ENCODE data around the gene NCAM2.

DNA sequence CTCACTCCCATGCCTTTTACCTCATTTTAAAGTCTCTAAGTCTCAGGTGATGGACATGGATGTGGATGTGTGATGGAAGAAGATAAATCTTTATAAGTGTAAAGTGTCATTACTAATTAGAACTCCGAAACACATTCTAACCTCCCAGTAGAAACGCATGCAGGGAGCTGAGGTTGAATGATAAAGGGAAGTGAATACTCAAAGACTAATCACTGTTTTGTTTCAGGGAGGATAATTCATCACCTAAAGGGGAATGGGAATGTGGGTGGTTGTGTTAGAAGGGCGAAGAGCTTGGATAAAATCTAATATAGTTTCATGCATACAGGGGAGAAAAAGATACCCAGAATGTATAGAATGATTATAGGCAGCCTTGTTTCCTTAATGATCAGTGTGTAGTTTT lies 12.5 kb downstream of the NCAM2 start:
- TF ChIP-seq CEBPB (IDR thresholded peaks at IDR 0.05; ENCODE audit: low read depth, low read length) (no peak), FOS (IDR thresholded peaks at IDR 0.05; ENCODE audit: low read depth, low read length) (no peak), RCOR1 (IDR thresholded peaks at IDR 0.05; ENCODE audit: insufficient replicate concordance, low read length) (no peak), SMC3 (IDR thresholded peaks at IDR 0.05; ENCODE audit: low read depth, low read length) (no peak), POLR2A (IDR thresholded peaks at IDR 0.05; ENCODE audit: low read depth, low read length) (no peak), RAD21 (IDR thresholded peaks at IDR 0.05; ENCODE audit: low read length) (no peak), CHD1 (IDR thresholded peaks at IDR 0.05; ENCODE audit: low read depth, low read length) (no peak), RFX5 (IDR thresholded peaks at IDR 0.05; ENCODE audit: low read depth, low read length) (no peak)
- TF ChIP-seq, protein P1, sequence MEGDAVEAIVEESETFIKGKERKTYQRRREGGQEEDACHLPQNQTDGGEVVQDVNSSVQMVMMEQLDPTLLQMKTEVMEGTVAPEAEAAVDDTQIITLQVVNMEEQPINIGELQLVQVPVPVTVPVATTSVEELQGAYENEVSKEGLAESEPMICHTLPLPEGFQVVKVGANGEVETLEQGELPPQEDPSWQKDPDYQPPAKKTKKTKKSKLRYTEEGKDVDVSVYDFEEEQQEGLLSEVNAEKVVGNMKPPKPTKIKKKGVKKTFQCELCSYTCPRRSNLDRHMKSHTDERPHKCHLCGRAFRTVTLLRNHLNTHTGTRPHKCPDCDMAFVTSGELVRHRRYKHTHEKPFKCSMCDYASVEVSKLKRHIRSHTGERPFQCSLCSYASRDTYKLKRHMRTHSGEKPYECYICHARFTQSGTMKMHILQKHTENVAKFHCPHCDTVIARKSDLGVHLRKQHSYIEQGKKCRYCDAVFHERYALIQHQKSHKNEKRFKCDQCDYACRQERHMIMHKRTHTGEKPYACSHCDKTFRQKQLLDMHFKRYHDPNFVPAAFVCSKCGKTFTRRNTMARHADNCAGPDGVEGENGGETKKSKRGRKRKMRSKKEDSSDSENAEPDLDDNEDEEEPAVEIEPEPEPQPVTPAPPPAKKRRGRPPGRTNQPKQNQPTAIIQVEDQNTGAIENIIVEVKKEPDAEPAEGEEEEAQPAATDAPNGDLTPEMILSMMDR (conservative IDR thresholded peaks at IDR 0.05; ENCODE audit: low read depth, low read length): no peak
- TF ChIP-seq, protein P2, sequence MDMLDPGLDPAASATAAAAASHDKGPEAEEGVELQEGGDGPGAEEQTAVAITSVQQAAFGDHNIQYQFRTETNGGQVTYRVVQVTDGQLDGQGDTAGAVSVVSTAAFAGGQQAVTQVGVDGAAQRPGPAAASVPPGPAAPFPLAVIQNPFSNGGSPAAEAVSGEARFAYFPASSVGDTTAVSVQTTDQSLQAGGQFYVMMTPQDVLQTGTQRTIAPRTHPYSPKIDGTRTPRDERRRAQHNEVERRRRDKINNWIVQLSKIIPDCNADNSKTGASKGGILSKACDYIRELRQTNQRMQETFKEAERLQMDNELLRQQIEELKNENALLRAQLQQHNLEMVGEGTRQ (IDR thresholded peaks at IDR 0.05; ENCODE audit: low read depth, low read length): no peak
